Right hindlimb (tissue), 1 donor: ENCODE results near the gene GRID1.
"Not testable (repeated sequence)": the region's sequence is repeated elsewhere in the genome, so short reads cannot be mapped to it uniquely, and the experiment has no call there.

Source experiments
- DNase-seq: peaks from one replicate; pipeline ENCODE4 v3.0.0-alpha.2; 2018

Gene GRID1

GRCh38 chr10:86056672-86057071 is 309.9 kb downstream of the GRID1 start:
- DNase-seq: no peak

GRCh38 chr10:86055928-86056327 is 310.7 kb downstream of the GRID1 start:
- DNase-seq: no peak

GRCh38 chr10:86053675-86054074 is 312.9 kb downstream of the GRID1 start:
- DNase-seq: no peak

GRCh38 chr10:86051586-86051985 is 315.0 kb downstream of the GRID1 start:
- no peak for DNase-seq

- DNase-seq: no peak
Observed at GRCh38 chr10:86049442-86049841, 317.2 kb downstream of the GRID1 start.

GRCh38 chr10:86048973-86049372 is 317.6 kb downstream of the GRID1 start:
- DNase-seq: no peak

GRCh38 chr10:86048571-86048970 is 318.0 kb downstream of the GRID1 start:
- no peak for DNase-seq

GRCh38 chr10:86047588-86047987 is 319.0 kb downstream of the GRID1 start:
- DNase-seq: no peak

GRCh38 chr10:86046845-86047460 is 319.6 kb downstream of the GRID1 start:
- no peak for DNase-seq

GRCh38 chr10:86045896-86046295 is 320.7 kb downstream of the GRID1 start:
- no peak for DNase-seq

- DNase-seq: no peak
Observed at GRCh38 chr10:86044029-86044428, 322.6 kb downstream of the GRID1 start.

- DNase-seq: no peak
Observed at GRCh38 chr10:86043236-86043635, 323.4 kb downstream of the GRID1 start.

GRCh38 chr10:86042161-86042560 is 324.4 kb downstream of the GRID1 start:
- no peak for DNase-seq

GRCh38 chr10:86041116-86041515 is 325.5 kb downstream of the GRID1 start:
- DNase-seq: no peak

GRCh38 chr10:86038371-86038770 is 328.2 kb downstream of the GRID1 start:
- DNase-seq: no peak

- no peak for DNase-seq
Observed at GRCh38 chr10:86037096-86037495, 329.5 kb downstream of the GRID1 start.

GRCh38 chr10:86036544-86036831 is 330.1 kb downstream of the GRID1 start:
- no peak for DNase-seq

GRCh38 chr10:86035791-86036543 is 330.6 kb downstream of the GRID1 start:
- no peak for DNase-seq

GRCh38 chr10:86034710-86035109 is 331.9 kb downstream of the GRID1 start:
- DNase-seq: no peak

GRCh38 chr10:86033581-86033980 is 333.0 kb downstream of the GRID1 start:
- no peak for DNase-seq

- not testable (repeated sequence) for DNase-seq
Observed at GRCh38 chr10:86032087-86032486, 334.5 kb downstream of the GRID1 start.

- no peak for DNase-seq
Observed at GRCh38 chr10:86030312-86030711, 336.3 kb downstream of the GRID1 start.

GRCh38 chr10:86027346-86027745 is 339.2 kb downstream of the GRID1 start:
- no peak for DNase-seq

- no peak for DNase-seq
Observed at GRCh38 chr10:86025509-86025908, 341.1 kb downstream of the GRID1 start.
